A673 (cell line): ENCODE results near the gene A3GALT2. TPM values are rescaled to one million over a fixed set of nuclear protein-coding genes. Genes with fewer than 3 reads are reported as not detected.

Source experiments
- BruUV-seq: library from RNA; stranded (reverse); fragments of 400-500 nt; replicated peaks from 2 replicates; lab custom pipeline; 2021; lab: Mats Ljungman, UMichigan
- CTCF ChIA-PET: fragments of 300-600 bp; sonication (Branson Sonifier 250); formaldehyde crosslinking; loops from one replicate; lab custom pipeline; 2022; ENCODE audit warnings: antibody characterized with exemption; lab: Charles Lee
- POLR2A ChIA-PET: fragments of 300-600 bp; sonication (Branson Sonifier 250); formaldehyde crosslinking; loops from one replicate; lab custom pipeline; 2022; ENCODE audit warnings: antibody characterized with exemption; ENCODE audit not compliant: low non-redundant PET; lab: Charles Lee
- DNase-seq: peaks from one replicate; pipeline ENCODE4 v3.0.0-alpha.2; 2015; ENCODE audit warnings: low spot score
- H3K27ac ChIP-seq: fragments of 200-600 bp; sonication (generic); 2 replicates; pipeline ENCODE4 v1.5.1; 2016; ENCODE audit warnings: mixed run types, low read depth, mild to moderate bottlenecking, mixed read lengths, antibody characterized with exemption, low read length; ENCODE audit not compliant: poor library complexity, severe bottlenecking
- H3K27me3 ChIP-seq: fragments of 200-600 bp; sonication (generic); replicated peaks from 2 replicates; pipeline ENCODE4 v1.6.1; 2017; ENCODE audit warnings: mixed run types, low read depth, mild to moderate bottlenecking, mixed read lengths, antibody characterized with exemption, low read length; ENCODE audit not compliant: insufficient read depth, poor library complexity
- H3K36me3 ChIP-seq: fragments of 200-600 bp; sonication (generic); 2 replicates; pipeline ENCODE4 v1.6.1; 2016; ENCODE audit warnings: mixed run types, mild to moderate bottlenecking, mixed read lengths, antibody characterized with exemption, low read length; ENCODE audit not compliant: insufficient read depth, poor library complexity, severe bottlenecking
- H3K4me1 ChIP-seq: fragments of 200-600 bp; sonication (generic); 2 replicates; pipeline ENCODE4 v1.6.1; 2017; ENCODE audit warnings: mixed run types, mild to moderate bottlenecking, mixed read lengths, antibody characterized with exemption, low read length; ENCODE audit not compliant: insufficient read depth, poor library complexity, severe bottlenecking
- H3K4me3 ChIP-seq: fragments of 200-600 bp; sonication (generic); 2 replicates; pipeline ENCODE4 v1.5.1; 2016; ENCODE audit warnings: low read depth, mixed run types, mild to moderate bottlenecking, mixed read lengths, low read length; ENCODE audit not compliant: poor library complexity, severe bottlenecking
- H3K9me3 ChIP-seq: fragments of 200-600 bp; sonication (generic); 2 replicates; pipeline ENCODE4 v1.6.1; 2016; ENCODE audit warnings: mixed run types, low read depth, mild to moderate bottlenecking, mixed read lengths, antibody characterized with exemption, low read length; ENCODE audit not compliant: poor library complexity, severe bottlenecking
- CTCF ChIP-seq: fragments of 300-800, 200-600 bp; sonication (generic); conservative IDR thresholded peaks from 2 replicates; pipeline ENCODE4 v1.5.1; 2017; ENCODE audit warnings: low read depth, mild to moderate bottlenecking, antibody characterized with exemption, low read length, moderate library complexity, mixed read lengths
- EZH2 ChIP-seq: fragments of 200-600 bp; sonication (generic); IDR thresholded peaks from 2 replicates; pipeline ENCODE4 v1.6.1; 2017; ENCODE audit warnings: borderline replicate concordance, low read depth, mild to moderate bottlenecking, mixed read lengths, antibody characterized with exemption, low read length; ENCODE audit not compliant: poor library complexity, severe bottlenecking
- intact Hi-C: fragments of 100-400 bp; cut with micrococcal nuclease; formaldehyde crosslinking; loops from one replicate; pipeline ENCODE4 v1.10.0; 2022; ENCODE audit not compliant: unreplicated experiment
- total RNA-seq: library from RNA; stranded (reverse); gene quantifications from 2 replicates; pipeline ENCODE4 v1.2.3, GENCODE V29; 2021

The A3GALT2 gene
- total RNA-seq, 1 experiment from 2014 or later: 0.39 TPM

GRCh38 chr1:33342041-33342723 is 21.3 kb upstream of the A3GALT2 start:
- intact Hi-C loops: no loop called here
- H3K27me3 ChIP-seq: no peaks in the 10 kb centered on the region
- H3K9me3 ChIP-seq: no peaks in the 10 kb centered on the region
- peak overlapping the region; percentile 11 for H3K4me3 ChIP-seq
- peak overlapping the region; percentile 85 for H3K27ac ChIP-seq
- CTCF ChIA-PET: interaction anchor here (0.5 to 0.9 kb wide), 3 partner anchors 42 to 158 kb away, joined by 3 to 4 read pairs (median 3); no protein-coding TSS in a partner anchor
- POLR2A ChIA-PET: interaction anchor here (0.6 to 0.7 kb wide), 2 partner anchors 161 to 215 kb away, joined by 3 to 4 read pairs; no protein-coding TSS in a partner anchor
- DNase-seq: peak; percentile 94
- peaks cover 93% of the 10 kb centered on the region for H3K4me1 ChIP-seq
- TF ChIP-seq CTCF (no peak), EZH2 (no peak)
- no TSS peak for BruUV-seq
- H3K36me3 ChIP-seq: peaks cover 10% of the 10 kb centered on the region

- BruUV-seq: no TSS peak
- no peak for DNase-seq
- H3K4me3 ChIP-seq: no peak overlapping the region
- ChIA-PET POLR2A (interaction anchor here (1.0 kb wide), 1 partner anchor 824 kb away, joined by 5 read pairs; the partner anchor contains the start of gene CSMD2), CTCF (no interaction called here)
- H3K36me3 ChIP-seq: peaks cover 10% of the 10 kb centered on the region
- H3K9me3 ChIP-seq: no peaks in the 10 kb centered on the region
- intact Hi-C loops: no loop called here
- peaks cover 93% of the 10 kb centered on the region for H3K4me1 ChIP-seq
- H3K27me3 ChIP-seq: no peaks in the 10 kb centered on the region
- no peak for TF ChIP-seq CTCF
- TF ChIP-seq EZH2: no peak
- peak overlapping the region; percentile 85 for H3K27ac ChIP-seq
Observed at GRCh38 chr1:33341190-33341589, 20.3 kb upstream of the A3GALT2 start.

GRCh38 chr1:33339413-33339812 is 18.5 kb upstream of the A3GALT2 start:
- Histone ChIP-seq H3K4me3 (no peak overlapping the region), H3K27ac (peak overlapping the region; percentile 85), H3K9me3 (no peaks in the 10 kb centered on the region), H3K36me3 (peaks cover 20% of the 10 kb centered on the region), H3K4me1 (peaks cover 77% of the 10 kb centered on the region), H3K27me3 (no peaks in the 10 kb centered on the region)
- DNase-seq: no peak
- ChIA-PET CTCF (interaction anchor here (1.4 kb wide), 1 partner anchor 274 kb away, joined by 5 read pairs; no protein-coding TSS in a partner anchor), POLR2A (no interaction called here)
- TF ChIP-seq CTCF (no peak), EZH2 (no peak)
- intact Hi-C loops: no loop called here
- no TSS peak for BruUV-seq
